PC-3 (cell line): ENCODE results near the gene TRAPPC4.

Experiments used
- EZH2phosphoT487 ChIP-seq: fragments of 300-600 bp; sonication (generic); IDR thresholded peaks from 2 replicates; pipeline ENCODE4 v1.6.1; 2018; ENCODE audit warnings: mild to moderate bottlenecking, antibody characterized with exemption, low read length, borderline replicate concordance
- TF ChIP-seq, protein P1 (sequence below): fragments of 300-600 bp; sonication (generic); conservative IDR thresholded peaks from 2 replicates; pipeline ENCODE4 v1.5.1; 2017; ENCODE audit warnings: antibody characterized with exemption, low read depth, mild to moderate bottlenecking, low read length

DNA sequence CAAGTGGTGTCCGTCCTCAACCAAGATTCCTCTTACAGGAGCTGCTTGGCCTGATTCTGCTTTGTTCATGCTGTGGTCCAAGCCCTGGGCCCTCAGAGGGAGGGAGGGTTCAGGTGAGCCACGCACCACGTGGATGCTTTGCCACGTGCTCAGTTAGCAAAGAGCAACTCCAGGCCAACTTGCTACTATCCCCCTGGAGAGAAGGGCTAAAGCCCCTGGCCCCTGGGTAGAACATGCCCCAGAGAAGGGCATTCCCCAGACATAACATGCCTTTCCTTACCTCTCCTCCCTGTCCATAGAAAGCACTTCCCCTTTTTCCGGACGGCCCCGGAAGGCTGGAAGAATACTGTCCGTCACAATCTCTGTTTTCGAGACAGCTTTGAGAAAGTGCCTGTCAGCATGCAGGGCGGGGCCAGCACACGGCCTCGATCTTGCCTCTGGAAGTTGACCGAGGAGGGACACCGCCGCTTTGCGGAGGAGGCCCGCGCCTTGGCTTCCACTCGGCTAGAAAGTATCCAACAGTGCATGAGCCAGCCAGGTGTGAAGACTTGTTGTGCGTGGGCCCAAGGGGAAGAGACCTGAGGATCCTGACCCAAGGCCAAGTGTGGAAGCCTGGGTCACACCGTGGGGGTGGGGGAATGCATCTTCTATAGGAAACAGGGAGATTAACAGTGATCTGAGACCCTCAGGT is 38.2 kb upstream of the TRAPPC4 start:
- TF ChIP-seq, protein P1, sequence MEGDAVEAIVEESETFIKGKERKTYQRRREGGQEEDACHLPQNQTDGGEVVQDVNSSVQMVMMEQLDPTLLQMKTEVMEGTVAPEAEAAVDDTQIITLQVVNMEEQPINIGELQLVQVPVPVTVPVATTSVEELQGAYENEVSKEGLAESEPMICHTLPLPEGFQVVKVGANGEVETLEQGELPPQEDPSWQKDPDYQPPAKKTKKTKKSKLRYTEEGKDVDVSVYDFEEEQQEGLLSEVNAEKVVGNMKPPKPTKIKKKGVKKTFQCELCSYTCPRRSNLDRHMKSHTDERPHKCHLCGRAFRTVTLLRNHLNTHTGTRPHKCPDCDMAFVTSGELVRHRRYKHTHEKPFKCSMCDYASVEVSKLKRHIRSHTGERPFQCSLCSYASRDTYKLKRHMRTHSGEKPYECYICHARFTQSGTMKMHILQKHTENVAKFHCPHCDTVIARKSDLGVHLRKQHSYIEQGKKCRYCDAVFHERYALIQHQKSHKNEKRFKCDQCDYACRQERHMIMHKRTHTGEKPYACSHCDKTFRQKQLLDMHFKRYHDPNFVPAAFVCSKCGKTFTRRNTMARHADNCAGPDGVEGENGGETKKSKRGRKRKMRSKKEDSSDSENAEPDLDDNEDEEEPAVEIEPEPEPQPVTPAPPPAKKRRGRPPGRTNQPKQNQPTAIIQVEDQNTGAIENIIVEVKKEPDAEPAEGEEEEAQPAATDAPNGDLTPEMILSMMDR = no peak
- no peak for TF ChIP-seq EZH2phosphoT487
